OCI-LY7 (cell line): ENCODE data around the gene FKBP1B.

Source experiments
- EZH2phosphoT487 ChIP-seq: fragments of 200-600 bp; sonication (generic); IDR thresholded peaks from 2 replicates; pipeline ENCODE4 v1.6.1; 2018; ENCODE audit warnings: low read depth, borderline replicate concordance, mild to moderate bottlenecking, mixed run types, antibody characterized with exemption, low read length, moderate library complexity, mixed read lengths
- TF ChIP-seq, protein P1 (sequence below): fragments of 200-600 bp; sonication (generic); conservative IDR thresholded peaks from 2 replicates; pipeline ENCODE4 v1.5.1; 2014; ENCODE audit warnings: mild to moderate bottlenecking, antibody characterized with exemption, low read length, moderate library complexity, mixed read lengths

DNA sequence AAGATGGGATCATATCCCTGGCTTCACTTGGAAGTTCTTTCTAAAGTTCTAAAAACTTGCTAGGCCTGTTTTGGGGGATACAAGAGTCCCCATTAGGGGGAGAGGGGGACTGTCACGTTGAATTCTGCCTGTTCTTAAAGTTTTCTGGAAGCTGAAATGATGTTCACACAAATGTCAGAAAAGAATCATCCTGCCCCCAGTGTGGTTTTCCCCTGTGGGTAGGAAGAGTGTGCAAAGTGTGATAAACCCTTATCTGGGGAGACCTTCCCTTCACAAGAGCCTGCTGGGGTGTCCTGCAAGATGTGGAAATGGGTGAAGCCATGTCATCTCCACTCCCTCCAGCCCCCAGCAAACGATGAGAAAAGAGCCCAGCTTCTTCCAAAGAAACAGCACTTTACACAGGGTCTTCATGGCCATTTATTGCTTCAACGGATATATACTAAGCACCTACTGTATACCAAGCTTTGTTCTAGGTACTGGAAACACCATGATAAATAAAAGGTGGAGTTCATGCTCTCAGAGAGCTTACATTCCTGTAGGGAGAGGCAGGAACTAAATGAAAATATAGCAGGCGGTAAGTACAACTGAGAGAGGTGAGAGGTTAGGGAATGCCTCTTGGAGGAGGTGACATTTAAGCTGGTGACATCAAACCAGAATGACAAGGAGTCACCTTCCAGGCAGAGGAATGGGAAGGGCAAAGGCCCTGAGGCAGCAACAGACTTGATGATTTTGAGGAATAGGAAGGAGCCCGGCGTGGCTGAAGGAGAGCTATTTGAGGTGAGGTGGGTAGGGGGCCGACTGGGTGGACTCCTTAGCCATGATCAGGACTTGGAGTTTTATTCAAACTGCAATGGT, 38.1 kb upstream of the FKBP1B start:
- TF ChIP-seq, protein P1, sequence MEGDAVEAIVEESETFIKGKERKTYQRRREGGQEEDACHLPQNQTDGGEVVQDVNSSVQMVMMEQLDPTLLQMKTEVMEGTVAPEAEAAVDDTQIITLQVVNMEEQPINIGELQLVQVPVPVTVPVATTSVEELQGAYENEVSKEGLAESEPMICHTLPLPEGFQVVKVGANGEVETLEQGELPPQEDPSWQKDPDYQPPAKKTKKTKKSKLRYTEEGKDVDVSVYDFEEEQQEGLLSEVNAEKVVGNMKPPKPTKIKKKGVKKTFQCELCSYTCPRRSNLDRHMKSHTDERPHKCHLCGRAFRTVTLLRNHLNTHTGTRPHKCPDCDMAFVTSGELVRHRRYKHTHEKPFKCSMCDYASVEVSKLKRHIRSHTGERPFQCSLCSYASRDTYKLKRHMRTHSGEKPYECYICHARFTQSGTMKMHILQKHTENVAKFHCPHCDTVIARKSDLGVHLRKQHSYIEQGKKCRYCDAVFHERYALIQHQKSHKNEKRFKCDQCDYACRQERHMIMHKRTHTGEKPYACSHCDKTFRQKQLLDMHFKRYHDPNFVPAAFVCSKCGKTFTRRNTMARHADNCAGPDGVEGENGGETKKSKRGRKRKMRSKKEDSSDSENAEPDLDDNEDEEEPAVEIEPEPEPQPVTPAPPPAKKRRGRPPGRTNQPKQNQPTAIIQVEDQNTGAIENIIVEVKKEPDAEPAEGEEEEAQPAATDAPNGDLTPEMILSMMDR = no peak
- TF ChIP-seq EZH2phosphoT487 = no peak
